Measurements from ENCODE around the gene PSMB7.

PSMB7 gene

DNA sequence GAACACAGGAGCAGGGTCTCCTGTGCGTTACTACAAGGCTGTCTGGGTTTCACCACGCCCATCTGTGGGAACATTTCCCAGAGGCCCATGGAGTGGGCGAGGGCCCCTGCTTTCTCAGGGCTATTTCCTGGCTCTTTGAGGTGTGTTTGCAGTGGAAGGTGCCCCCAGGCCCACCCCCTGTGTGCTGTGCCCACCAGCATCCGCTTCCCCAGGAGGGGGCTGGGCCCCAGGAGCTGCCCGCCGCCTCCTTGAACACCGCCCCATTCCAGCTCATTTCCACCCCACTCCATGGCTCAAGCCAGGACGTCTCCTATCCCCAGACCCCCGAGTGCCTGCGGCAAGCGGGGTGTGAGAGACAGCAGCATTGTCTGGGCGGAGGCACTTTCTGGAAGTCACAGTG is 87.0 kb downstream of the PSMB7 start:
- TF ChIP-seq, protein P1, sequence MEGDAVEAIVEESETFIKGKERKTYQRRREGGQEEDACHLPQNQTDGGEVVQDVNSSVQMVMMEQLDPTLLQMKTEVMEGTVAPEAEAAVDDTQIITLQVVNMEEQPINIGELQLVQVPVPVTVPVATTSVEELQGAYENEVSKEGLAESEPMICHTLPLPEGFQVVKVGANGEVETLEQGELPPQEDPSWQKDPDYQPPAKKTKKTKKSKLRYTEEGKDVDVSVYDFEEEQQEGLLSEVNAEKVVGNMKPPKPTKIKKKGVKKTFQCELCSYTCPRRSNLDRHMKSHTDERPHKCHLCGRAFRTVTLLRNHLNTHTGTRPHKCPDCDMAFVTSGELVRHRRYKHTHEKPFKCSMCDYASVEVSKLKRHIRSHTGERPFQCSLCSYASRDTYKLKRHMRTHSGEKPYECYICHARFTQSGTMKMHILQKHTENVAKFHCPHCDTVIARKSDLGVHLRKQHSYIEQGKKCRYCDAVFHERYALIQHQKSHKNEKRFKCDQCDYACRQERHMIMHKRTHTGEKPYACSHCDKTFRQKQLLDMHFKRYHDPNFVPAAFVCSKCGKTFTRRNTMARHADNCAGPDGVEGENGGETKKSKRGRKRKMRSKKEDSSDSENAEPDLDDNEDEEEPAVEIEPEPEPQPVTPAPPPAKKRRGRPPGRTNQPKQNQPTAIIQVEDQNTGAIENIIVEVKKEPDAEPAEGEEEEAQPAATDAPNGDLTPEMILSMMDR (IDR thresholded peaks at IDR 0.05; ENCODE audit: low read length, missing control alignments), result no peak
- no peak overlapping the region for H3K4me3 ChIP-seq (replicated peaks; ENCODE audit: low read depth, low read length)

DNA sequence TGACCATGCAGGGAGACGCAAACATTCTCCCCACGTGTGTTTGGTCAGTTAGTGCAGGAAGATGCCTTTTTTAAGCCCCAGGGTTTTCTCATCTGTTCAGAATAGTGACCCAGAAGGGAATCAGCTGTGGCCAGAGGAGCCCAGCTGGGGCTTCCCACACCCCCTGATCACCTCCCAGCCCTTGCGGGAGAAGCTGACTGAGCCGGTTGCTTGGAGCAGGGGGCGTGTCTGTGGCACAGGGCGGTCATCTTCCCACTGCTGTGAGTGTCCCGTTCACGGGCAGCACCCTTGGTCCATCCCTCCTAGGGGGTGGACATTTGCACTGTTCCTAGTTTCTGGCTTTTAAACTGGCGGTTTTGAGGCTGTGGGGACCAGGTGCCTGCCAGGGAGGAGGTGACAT is 87.8 kb downstream of the PSMB7 start:
- H3K4me3 ChIP-seq (replicated peaks; ENCODE audit: low read depth, low read length), result no peak overlapping the region
- TF ChIP-seq, protein P1 (IDR thresholded peaks at IDR 0.05; ENCODE audit: low read length, missing control alignments), result no peak
- DNase-seq (ENCODE audit: low read depth), result no peak

More for the DNA sequence above, 87.0 kb downstream of the PSMB7 start:
- no peak for DNase-seq (ENCODE audit: low read depth)

DNA sequence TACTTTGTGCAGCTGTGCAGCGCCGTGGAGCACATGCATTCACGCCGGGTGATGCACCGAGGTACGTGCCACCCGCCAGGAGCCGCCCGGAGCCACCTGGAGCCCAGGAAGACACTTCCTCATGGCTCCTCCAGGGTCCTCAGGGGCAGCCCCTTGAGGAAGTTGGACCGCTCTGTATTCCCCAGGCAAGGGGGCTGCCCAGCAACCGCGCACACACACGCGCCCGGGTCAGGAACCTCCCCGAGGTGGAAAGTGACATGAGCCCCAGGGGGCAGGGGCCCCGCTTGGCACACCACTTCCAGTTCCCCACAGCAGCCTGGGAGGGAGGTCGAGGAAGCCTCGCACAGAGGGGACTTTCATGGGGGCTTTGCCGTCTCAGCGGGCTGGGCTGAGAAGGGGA is 88.9 kb downstream of the PSMB7 start:
- TF ChIP-seq, protein P1 (IDR thresholded peaks at IDR 0.05; ENCODE audit: low read length, missing control alignments), result no peak
- no peak for DNase-seq (ENCODE audit: low read depth)
- no peak overlapping the region for H3K4me3 ChIP-seq (replicated peaks; ENCODE audit: low read depth, low read length)

DNA sequence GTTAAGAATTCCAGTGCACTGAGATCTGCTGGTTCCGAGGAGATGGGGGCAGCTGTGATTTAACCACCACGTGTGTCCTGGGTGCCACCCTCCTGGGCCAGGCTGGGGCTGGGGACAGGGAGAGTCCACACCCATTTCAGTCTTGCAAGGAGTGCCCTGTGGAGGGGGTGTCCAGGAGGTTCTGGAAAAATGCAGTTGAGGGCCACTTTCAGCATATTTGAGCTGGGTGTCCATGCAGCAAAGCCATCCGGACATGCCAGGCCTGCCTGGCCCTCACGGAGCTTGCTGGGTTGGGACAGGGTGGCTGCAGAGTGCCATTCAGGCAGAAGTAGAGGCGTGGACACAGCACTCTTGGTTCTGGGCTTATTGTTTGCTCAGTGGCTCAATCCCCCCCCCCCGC is 89.4 kb downstream of the PSMB7 start:
- TF ChIP-seq, protein P1 (IDR thresholded peaks at IDR 0.05; ENCODE audit: low read length, missing control alignments), result no peak
- DNase-seq (ENCODE audit: low read depth), result no peak
- no peak overlapping the region for H3K4me3 ChIP-seq (replicated peaks; ENCODE audit: low read depth, low read length)

DNA sequence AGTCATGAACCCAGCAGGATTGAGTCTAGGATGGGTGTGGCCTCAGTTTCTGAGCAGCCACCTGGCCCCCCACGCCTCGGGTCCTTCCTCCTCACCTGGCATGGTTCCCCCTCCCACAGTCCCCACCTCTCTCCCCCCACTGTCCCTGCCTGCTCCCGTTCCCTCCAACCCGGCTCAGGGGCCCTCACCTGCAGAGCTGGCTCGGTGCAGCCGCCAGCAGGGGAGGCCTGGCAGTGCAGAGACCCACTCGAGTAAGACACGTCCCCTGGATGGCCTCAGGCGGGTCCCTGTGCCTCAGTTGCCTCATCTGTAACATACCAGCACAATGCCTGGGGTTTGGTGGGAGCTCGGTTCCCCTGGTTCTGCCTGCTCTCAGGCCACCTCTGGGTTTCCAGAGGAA is 91.3 kb downstream of the PSMB7 start:
- no peak overlapping the region for H3K4me3 ChIP-seq (replicated peaks; ENCODE audit: low read depth, low read length)

DNA sequence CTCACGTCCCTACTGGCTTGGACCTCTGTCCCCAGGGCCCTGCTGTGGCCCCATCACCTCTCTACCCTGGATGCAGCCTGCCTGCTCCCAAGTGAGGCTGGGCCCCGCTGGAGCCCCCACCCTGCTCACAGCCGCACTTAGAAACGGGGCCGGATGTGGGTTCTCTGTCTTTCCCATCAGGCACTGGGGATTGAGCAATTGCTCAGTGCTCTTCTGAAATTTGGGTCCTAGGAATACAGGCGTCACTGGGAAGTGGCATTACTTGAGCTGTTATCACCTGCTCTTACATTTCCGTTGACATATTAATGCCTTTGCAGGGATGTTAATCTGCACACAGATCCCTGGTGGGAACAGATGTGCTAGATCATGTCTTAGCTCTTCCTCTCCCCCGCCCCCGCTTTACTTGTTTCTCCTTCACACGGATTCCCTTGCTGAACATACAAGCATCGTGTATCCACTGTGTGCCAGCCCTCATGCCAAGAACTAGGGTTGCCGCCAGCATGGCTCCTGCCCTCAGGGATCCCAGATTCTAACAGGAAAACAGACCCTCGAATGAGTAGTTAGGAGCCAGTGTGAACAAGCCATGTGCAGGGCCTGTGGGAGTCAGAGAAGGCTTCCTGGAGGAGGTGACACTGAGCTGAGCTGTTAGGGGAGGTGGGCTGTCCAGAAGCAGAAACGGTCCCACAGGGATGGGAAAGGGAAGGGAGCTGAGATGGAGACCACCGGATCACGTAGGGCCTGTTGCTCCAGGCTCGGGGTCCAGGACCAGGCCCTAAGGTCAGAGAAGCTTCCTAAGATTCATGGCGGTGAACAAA is 92.4 kb downstream of the PSMB7 start:
- TF ChIP-seq, protein P1 (IDR thresholded peaks at IDR 0.05; ENCODE audit: low read length, missing control alignments), result no peak
- peak; percentile 38 for DNase-seq (ENCODE audit: low read depth)
- H3K4me3 ChIP-seq (replicated peaks; ENCODE audit: low read depth, low read length), result no peak overlapping the region

More for the DNA sequence above, 91.3 kb downstream of the PSMB7 start:
- DNase-seq (ENCODE audit: low read depth), result no peak
- TF ChIP-seq, protein P1 (IDR thresholded peaks at IDR 0.05; ENCODE audit: low read length, missing control alignments), result no peak

DNA sequence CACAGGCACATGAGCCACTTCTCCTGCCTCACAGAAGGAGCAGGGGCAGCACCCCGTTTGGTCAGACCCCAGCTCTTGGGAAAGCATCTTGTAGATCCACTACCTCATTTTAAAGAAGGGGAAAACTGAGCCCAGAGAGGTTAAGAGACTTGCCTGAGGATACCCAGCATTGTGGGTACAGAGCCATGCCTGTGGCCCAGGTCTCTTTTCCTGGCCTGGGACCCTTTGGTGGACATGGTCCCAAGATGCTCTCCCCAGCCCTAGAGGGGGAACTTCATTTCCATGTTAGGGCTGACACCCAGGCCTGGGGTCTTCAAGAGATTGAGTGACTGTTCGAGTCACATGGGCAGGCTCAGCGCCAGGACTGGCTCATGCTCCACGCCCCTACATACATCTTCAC is 93.3 kb downstream of the PSMB7 start:
- TF ChIP-seq, protein P1 (IDR thresholded peaks at IDR 0.05; ENCODE audit: low read length, missing control alignments), result no peak
- no peak for DNase-seq (ENCODE audit: low read depth)

More for the DNA sequence above, 93.3 kb downstream of the PSMB7 start:
- H3K4me3 ChIP-seq (replicated peaks; ENCODE audit: low read depth, low read length), result no peak overlapping the region
